Body of pancreas (tissue), 4 donors: ENCODE data around the gene KRTAP10-9.

ENCODE experiments used
- POLR2A ChIP-seq, 3 donors: fragments of 450-650 bp; IDR thresholded peaks; one replicate each; pipeline ENCODE4 v1.6.1; 2016; ENCODE audit warnings: antibody characterized with exemption in 3 of 3, mild to moderate bottlenecking in 2 of 3
- TF ChIP-seq, protein P1 (sequence below), 7 experiments: fragments of 450-650 bp in 4 of 7; fragments of 200-600 bp in 3 of 7; sonication (generic) in 3 of 7; IDR thresholded peaks; one replicate each; pipeline ENCODE4 v1.5.1; 2016 to 2019; ENCODE audit warnings: antibody characterized with exemption in 7 of 7

DNA sequence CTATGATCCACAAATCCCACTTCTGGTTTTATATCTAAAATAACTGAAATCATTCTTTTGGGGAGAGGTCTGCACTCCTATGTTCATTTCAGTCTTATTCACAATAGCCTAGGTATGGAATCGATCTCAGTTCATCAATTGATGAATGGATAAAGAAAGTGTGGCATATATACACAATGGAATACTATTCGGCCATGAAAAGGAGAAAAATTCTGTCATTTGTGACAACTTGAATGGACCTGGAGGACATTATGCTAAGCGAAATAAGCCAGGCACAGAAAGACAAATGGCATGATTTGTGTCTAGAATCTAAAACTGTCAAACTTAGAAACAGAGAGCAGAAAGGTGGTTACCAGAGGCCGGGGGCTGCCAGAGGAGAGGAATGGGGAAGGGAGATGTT lies 20.4 kb upstream of the KRTAP10-9 start:
- TF ChIP-seq, protein P1, sequence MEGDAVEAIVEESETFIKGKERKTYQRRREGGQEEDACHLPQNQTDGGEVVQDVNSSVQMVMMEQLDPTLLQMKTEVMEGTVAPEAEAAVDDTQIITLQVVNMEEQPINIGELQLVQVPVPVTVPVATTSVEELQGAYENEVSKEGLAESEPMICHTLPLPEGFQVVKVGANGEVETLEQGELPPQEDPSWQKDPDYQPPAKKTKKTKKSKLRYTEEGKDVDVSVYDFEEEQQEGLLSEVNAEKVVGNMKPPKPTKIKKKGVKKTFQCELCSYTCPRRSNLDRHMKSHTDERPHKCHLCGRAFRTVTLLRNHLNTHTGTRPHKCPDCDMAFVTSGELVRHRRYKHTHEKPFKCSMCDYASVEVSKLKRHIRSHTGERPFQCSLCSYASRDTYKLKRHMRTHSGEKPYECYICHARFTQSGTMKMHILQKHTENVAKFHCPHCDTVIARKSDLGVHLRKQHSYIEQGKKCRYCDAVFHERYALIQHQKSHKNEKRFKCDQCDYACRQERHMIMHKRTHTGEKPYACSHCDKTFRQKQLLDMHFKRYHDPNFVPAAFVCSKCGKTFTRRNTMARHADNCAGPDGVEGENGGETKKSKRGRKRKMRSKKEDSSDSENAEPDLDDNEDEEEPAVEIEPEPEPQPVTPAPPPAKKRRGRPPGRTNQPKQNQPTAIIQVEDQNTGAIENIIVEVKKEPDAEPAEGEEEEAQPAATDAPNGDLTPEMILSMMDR (IDR thresholded peaks at IDR 0.05) = no peak
- no peak for TF ChIP-seq POLR2A (IDR thresholded peaks at IDR 0.05)
